Progenitor cell of endocrine pancreas (in vitro differentiated cells): ENCODE results near the gene SERTAD1. TPM values are rescaled to one million over a fixed set of nuclear protein-coding genes. Genes with fewer than 3 reads are reported as not detected.

Source experiments
- DNase-seq: peaks from one replicate; pipeline ENCODE4 v3.0.0; 2021; ENCODE audit warnings: low spot score; ENCODE audit not compliant: unreplicated experiment
- H3K27ac Mint-ChIP-seq: 2 replicates; pipeline ENCODE4 v1.8.0; 2021; ENCODE audit warnings: mild to moderate bottlenecking, moderate library complexity, mixed read lengths
- H3K27me3 Mint-ChIP-seq: 2 replicates; pipeline ENCODE4 v1.8.0; 2021; ENCODE audit warnings: mixed read lengths
- H3K36me3 Mint-ChIP-seq: 2 replicates; pipeline ENCODE4 v1.8.0; 2022; ENCODE audit warnings: mixed read lengths; ENCODE audit not compliant: insufficient read depth
- H3K4me1 Mint-ChIP-seq: 2 replicates; pipeline ENCODE4 v1.8.0; 2021; ENCODE audit warnings: low read depth, mixed read lengths
- H3K4me3 Mint-ChIP-seq: 2 replicates; pipeline ENCODE4 v1.8.0; 2021; ENCODE audit warnings: low read depth, mild to moderate bottlenecking, moderate library complexity, mixed read lengths
- H3K9me3 Mint-ChIP-seq: 2 replicates; pipeline ENCODE4 v1.8.0; 2021; ENCODE audit warnings: low read depth, mixed read lengths
- CTCF ChIP-seq: fragments of 200-600 bp; sonication (generic); IDR thresholded peaks from one replicate; pipeline ENCODE4 v1.5.0; 2021; ENCODE audit warnings: antibody characterized with exemption, mild to moderate bottlenecking; ENCODE audit not compliant: unreplicated experiment
- total RNA-seq: library from RNA; stranded (reverse); gene quantifications from 2 replicates; pipeline ENCODE4 v1.2.1, GENCODE V29; 2021

Gene SERTAD1
- total RNA-seq, 1 donor from 2014 or later, result 4.4 TPM

GRCh38 chr19:40423938-40424337 lies 1.9 kb downstream of the SERTAD1 start:
- H3K4me3 Mint-ChIP-seq, result no peak overlapping the region
- no peaks in the 10 kb centered on the region for H3K27me3 Mint-ChIP-seq
- no peaks in the 10 kb centered on the region for H3K36me3 Mint-ChIP-seq
- H3K27ac Mint-ChIP-seq, result peak overlapping the region; percentile 81
- TF ChIP-seq CTCF, result no peak
- no peak for DNase-seq
- peaks cover 12% of the 10 kb centered on the region for H3K4me1 Mint-ChIP-seq
- H3K9me3 Mint-ChIP-seq, result no peaks in the 10 kb centered on the region

- no peaks in the 10 kb centered on the region for H3K9me3 Mint-ChIP-seq
- peaks cover 12% of the 10 kb centered on the region for H3K4me1 Mint-ChIP-seq
- DNase-seq, result no peak
- no peaks in the 10 kb centered on the region for H3K36me3 Mint-ChIP-seq
- no peak overlapping the region for H3K4me3 Mint-ChIP-seq
- H3K27me3 Mint-ChIP-seq, result peaks cover 2% of the 10 kb centered on the region
- no peak for TF ChIP-seq CTCF
- peak overlapping the region; percentile 77 for H3K27ac Mint-ChIP-seq
These were observed 2.8 kb downstream of the SERTAD1 start for GRCh38 chr19:40422748-40423566.

GRCh38 chr19:40421993-40422747 lies 3.6 kb downstream of the SERTAD1 start:
- Mint-ChIP-seq H3K36me3 (no peaks in the 10 kb centered on the region), H3K27me3 (peaks cover 2% of the 10 kb centered on the region), H3K27ac (peak overlapping the region; percentile 97), H3K9me3 (no peaks in the 10 kb centered on the region), H3K4me3 (no peak overlapping the region), H3K4me1 (peaks cover 12% of the 10 kb centered on the region)
- TF ChIP-seq CTCF, result no peak
- DNase-seq, result no peak

- Mint-ChIP-seq H3K9me3 (no peaks in the 10 kb centered on the region), H3K4me1 (peaks cover 12% of the 10 kb centered on the region), H3K27me3 (peaks cover 2% of the 10 kb centered on the region), H3K36me3 (no peaks in the 10 kb centered on the region), H3K27ac (peak overlapping the region; percentile 97), H3K4me3 (peak overlapping the region; percentile 71)
- DNase-seq, result peak; percentile 87
- peak; percentile 98 for TF ChIP-seq CTCF
These were observed 4.7 kb downstream of the SERTAD1 start for GRCh38 chr19:40420766-40421765.

GRCh38 chr19:40420451-40420765 lies 5.4 kb downstream of the SERTAD1 start:
- H3K36me3 Mint-ChIP-seq, result no peaks in the 10 kb centered on the region
- H3K27ac Mint-ChIP-seq, result peak overlapping the region; percentile 97
- H3K4me1 Mint-ChIP-seq, result peaks cover 12% of the 10 kb centered on the region
- no peak for TF ChIP-seq CTCF
- no peak for DNase-seq
- peak overlapping the region; percentile 71 for H3K4me3 Mint-ChIP-seq
- H3K27me3 Mint-ChIP-seq, result peaks cover 2% of the 10 kb centered on the region
- H3K9me3 Mint-ChIP-seq, result no peaks in the 10 kb centered on the region
